EL (cell line): Measurements from ENCODE around the gene ADAMTS12.
"Not testable (repeated sequence)": the region's sequence is repeated elsewhere in the genome, so short reads cannot be mapped to it uniquely, and the experiment has no call there.

ENCODE experiments used
- DNase-seq: peaks from one replicate; pipeline ENCODE4 v3.0.0-alpha.2; 2016

ADAMTS12 gene

GRCh38 chr5:33515366-33515765, 376.4 kb downstream of the ADAMTS12 start:
- DNase-seq, result not testable (repeated sequence)

- DNase-seq, result no peak
Observed at GRCh38 chr5:33513462-33514185, 378.2 kb downstream of the ADAMTS12 start.

DNA sequence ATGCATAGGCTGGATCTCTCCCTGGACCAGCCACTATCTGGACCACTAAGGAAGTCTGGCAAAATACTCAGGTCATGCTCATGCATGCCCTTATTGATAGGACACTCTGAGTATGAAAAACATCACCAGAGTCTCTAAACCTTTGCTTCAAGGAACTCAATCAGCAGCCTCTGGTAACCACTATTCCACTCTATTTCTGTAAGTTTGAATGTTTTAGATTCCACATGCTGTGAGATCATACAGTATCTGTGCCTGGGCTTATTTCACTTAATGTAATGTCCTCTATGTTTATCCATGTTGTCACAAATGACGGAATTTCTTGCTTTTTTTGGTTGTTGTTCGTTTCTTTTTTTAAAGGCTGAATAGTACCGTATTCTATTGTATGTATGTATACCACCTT, 382.8 kb downstream of the ADAMTS12 start:
- DNase-seq, result peak; percentile 20

GRCh38 chr5:33507426-33507825, 384.4 kb downstream of the ADAMTS12 start:
- peak; percentile 70 for DNase-seq

- DNase-seq, result no peak
Observed at GRCh38 chr5:33504570-33504969, 387.2 kb downstream of the ADAMTS12 start.

DNA sequence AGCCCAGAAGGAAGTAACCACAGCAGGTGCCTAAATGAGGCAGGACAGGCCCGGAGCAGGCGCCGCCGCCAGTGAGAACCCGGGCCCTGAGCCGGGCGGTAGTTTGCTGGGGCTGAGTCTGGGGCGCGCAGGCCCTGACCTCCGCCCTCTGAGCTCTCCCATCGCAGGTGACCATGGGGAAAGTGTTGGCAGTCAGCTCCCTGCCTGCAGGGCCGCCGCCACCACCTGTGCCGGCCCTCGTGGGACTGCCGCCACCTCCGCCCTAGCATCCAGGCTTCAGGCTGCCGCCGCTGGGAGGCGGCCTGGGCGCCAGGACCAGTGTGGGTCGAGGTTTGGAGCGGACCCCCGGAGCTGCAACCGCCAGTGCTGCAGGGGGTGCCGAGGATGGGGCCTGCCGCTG, 389.9 kb downstream of the ADAMTS12 start:
- no peak for DNase-seq

DNA sequence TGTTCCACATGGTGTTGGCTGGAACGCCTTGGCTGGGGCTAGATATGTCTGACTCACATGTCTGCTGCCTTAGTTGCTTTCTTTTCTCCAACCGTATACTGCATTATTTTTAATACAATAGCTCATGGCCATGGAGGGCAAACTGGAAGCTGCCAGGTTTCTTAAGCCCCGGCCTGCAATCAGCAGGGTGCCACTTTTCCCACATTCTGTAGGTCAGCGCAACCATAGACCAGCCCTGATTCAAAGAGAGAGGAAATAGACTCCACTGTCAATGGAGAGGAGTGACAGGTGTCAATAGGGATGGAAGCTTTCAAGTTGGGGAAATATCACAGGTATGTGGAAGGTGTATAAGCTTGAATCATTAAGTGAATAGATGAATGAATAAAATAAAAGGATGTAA, 390.5 kb downstream of the ADAMTS12 start:
- DNase-seq, result no peak

GRCh38 chr5:33494466-33494865, 397.3 kb downstream of the ADAMTS12 start:
- DNase-seq, result no peak

- no peak for DNase-seq
Observed at GRCh38 chr5:33491941-33492340, 399.8 kb downstream of the ADAMTS12 start.

DNA sequence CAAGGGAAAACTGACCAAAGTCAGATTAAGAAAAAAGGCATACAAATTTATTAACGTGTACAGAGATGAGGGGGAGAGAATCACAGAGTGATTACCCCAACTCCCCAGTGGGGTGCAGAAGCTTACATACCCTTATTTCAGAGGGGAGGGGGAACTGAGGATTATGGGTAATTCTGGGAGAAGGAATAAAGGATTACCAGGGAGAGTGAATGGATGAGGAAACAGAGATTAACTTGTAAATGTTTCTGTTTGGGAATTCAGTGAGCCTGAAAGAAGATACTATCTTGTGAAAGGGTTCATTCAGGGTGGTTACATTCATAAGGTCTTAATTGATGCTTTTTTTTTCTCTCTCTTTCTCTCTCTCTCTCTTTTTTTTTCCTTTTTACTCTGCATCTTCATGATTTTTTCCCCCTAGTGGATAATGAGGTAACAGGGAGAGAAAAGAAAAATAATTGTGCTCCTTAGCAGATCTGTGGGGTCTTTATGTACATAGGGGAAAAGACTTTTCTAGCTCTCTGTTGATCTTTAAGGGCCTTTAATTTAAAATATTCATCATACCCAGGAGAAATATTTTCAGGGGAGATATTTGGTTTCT, 401.6 kb downstream of the ADAMTS12 start:
- no peak for DNase-seq

- DNase-seq, result no peak
Observed at GRCh38 chr5:33489481-33490067, 402.2 kb downstream of the ADAMTS12 start.

- no peak for DNase-seq
Observed at GRCh38 chr5:33488558-33489355, 403.0 kb downstream of the ADAMTS12 start.

GRCh38 chr5:33487236-33487635, 404.6 kb downstream of the ADAMTS12 start:
- DNase-seq, result no peak

DNA sequence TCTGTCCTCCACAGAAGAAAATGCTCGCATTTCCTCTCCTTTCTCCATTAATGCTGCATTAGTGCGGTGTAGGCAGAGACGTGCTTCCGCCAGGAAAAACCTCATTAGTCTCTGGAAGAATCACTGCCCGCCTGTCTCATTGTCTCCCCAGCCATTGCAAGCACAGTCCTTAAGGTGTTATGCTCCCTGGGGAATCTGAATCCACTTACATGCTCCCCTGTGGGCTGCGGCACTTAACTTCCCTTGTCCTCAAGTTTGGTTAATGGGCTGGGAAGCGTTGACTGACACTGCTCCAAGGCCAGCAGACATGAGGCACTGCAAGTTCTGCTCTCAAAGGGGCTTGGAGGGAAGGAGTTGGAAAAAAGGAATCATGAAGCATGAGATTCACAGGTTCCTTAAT, 409.5 kb downstream of the ADAMTS12 start:
- DNase-seq, result no peak

GRCh38 chr5:33480876-33481275, 410.9 kb downstream of the ADAMTS12 start:
- DNase-seq, result no peak

- DNase-seq, result peak; percentile 72
Observed at GRCh38 chr5:33479311-33479710, 412.5 kb downstream of the ADAMTS12 start.

GRCh38 chr5:33477816-33478215, 414.0 kb downstream of the ADAMTS12 start:
- DNase-seq, result no peak

GRCh38 chr5:33476992-33477391, 414.8 kb downstream of the ADAMTS12 start:
- DNase-seq, result peak; percentile 8

GRCh38 chr5:33475706-33476105, 416.1 kb downstream of the ADAMTS12 start:
- no peak for DNase-seq

- no peak for DNase-seq
Observed at GRCh38 chr5:33474931-33475499, 416.8 kb downstream of the ADAMTS12 start.

DNA sequence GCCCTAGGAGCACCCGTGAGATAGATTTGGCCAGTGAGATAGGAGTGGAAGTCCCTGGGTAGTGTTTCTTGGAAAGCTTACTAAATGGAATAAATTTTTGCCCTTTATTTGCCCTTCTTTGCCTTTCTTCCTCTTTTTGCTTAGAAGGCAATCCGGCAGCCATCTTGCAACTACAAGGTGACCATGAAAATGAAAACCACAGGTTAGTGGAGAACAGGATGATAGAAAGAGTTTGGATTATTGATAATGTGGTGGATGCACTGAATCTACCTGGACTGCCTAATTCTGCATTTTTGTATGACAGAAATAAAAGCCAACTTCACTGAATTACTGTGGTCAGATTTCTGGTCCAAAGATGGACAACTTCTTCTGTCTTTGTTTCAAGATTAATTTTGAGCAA, 417.8 kb downstream of the ADAMTS12 start:
- DNase-seq, result no peak
